ENCODE results near the gene GNG5. TPM values are rescaled to one million over a fixed set of nuclear protein-coding genes. Genes with fewer than 3 reads are reported as not detected.

GNG5 gene
- total and polyA plus RNA-seq, 7 donors: 38.4 to 221 (median 106) TPM

- Histone ChIP-seq H3K9me3 (no peaks in the 10 kb centered on the region), H3K4me3 (peak overlapping the region in 1 of 4 donors; percentile 70), H3K36me3 (peaks cover 0 to 29% (median 8%) of the 10 kb centered on the region in 4 donors), H3K4me1 (peaks cover 0 to 31% (median 20%) of the 10 kb centered on the region in 4 donors), H3K27ac (no peak overlapping the region), H3K27me3 (peaks cover 0 to 18% (median 7%) of the 10 kb centered on the region in 3 donors)
- DNase-seq: no peak
- WGBS, 2 donors: 76 to 81% methylated on average over 4 of the region's 4 CpGs
- intact Hi-C loops (cut with DNase I): no loop called here
- TF ChIP-seq POLR2AphosphoS5 (IDR thresholded peaks at IDR 0.05) (no peak), CTCF (IDR thresholded peaks at IDR 0.05) (no peak), POLR2A (IDR thresholded peaks at IDR 0.05) (no peak), EP300 (IDR thresholded peaks at IDR 0.05) (no peak)
These were observed 25.7 kb downstream of the GNG5 start for GRCh38 chr1:84480650-84481049.

DNA sequence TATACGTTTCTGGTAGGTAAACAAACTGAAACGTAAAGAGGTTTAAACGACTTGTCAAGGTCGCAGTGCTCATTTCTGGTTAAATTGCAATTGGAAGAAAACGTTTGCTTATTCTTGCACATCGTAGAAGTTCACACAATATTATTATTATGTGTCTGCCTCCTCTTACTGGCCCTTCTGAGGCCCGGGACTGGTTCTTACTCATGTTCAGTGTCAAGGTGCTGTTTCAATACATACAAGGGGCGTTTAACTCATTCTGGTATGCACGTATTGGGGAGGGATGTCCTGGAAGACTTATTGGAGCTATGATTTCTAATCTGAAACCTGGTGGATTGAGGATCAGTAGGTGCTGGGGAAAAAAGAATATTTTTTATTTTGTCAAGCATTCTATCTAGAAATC is 26.4 kb downstream of the GNG5 start:
- WGBS, 2 donors: 1 to 9% methylated on average over 9 of the region's 9 CpGs
- peak overlapping the region; percentile 84 to 92 (median 88) for H3K27ac ChIP-seq
- H3K4me1 ChIP-seq: peaks cover 0 to 31% (median 20%) of the 10 kb centered on the region in 4 donors
- H3K27me3 ChIP-seq: peaks cover 0 to 18% (median 7%) of the 10 kb centered on the region in 3 donors
- peaks cover 0 to 25% (median 6%) of the 10 kb centered on the region in 4 donors for H3K36me3 ChIP-seq
- H3K4me3 ChIP-seq: peak overlapping the region; percentile 68 to 81 (median 74)
- H3K9me3 ChIP-seq: no peaks in the 10 kb centered on the region
- TF ChIP-seq POLR2AphosphoS5 (IDR thresholded peaks at IDR 0.05) (no peak), POLR2A (IDR thresholded peaks at IDR 0.05) (no peak), EP300 (IDR thresholded peaks at IDR 0.05) (no peak), CTCF (IDR thresholded peaks at IDR 0.05) (no peak)
- intact Hi-C loops (cut with DNase I): loop anchor here (1.0 to 10.0 kb wide), 5 partner anchors 25 to 275 kb away; partner anchors contain the start of gene CTBS
- DNase-seq: no peak

DNA sequence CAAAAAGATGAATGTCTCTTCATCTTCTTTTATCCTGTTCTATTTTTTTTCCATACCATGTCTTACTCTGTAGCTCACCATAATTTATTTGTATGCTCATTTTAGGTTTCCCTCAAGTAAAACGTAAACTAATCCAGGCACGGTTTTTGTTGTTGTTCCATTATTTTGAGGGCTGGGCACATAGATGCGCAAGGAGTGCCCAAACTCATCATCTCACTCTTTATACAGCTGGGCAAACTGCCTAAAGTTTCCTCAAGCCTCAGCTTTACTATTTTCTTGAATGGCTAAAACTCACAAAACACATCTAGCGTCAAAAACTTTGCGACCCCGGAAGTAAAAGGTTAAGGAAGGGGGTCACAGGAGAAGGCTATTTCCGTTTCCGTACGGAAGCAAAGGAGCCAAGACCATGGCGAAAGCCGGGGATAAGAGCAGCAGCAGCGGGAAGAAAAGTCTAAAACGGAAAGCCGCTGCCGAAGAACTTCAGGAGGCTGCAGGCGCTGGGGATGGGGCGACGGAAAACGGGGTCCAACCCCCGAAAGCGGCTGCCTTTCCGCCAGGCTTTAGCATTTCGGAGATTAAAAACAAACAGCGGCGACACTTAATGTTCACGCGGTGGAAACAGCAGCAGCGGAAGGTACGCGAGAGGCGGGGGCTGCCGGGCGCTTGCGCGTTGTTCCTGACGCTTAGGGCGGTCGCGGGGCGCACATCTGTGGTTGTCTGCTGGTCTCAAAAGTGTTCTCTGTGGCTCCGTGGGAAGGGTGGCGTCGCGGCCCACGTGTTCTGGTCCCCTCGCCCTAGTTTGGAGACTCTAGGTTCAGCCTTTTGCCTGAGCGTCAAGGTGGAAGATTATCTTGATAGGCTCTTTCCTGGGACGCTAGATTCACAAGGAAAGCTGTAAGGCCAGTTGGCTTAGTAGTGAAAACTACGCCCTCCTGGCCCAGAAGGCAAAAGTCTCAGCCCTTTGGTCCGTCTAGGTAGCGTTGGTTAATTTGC is 27.2 kb downstream of the GNG5 start, which contains the start of gene RPF1:
RPF1 (plus strand) TSS at position 391 of the 993 bp plus-strand sequence; CDS start at position 407, 16 bp downstream.
- peaks cover 0 to 17% (median 6%) of the 10 kb centered on the region in 4 donors for H3K36me3 ChIP-seq
- intact Hi-C loops (cut with DNase I): loop anchor here (1.0 to 10.0 kb wide), 5 partner anchors 26 to 276 kb away; partner anchors contain the start of gene CTBS
- WGBS, 2 donors: 2 to 5% methylated on average over 51 of the region's 51 CpGs
- H3K27me3 ChIP-seq: peaks cover 0 to 22% (median 7%) of the 10 kb centered on the region in 3 donors
- peak within 1 kb of the TSS; percentile 84 to 92 (median 88) for H3K27ac ChIP-seq
- peak; percentile 61 to 63 for TF ChIP-seq POLR2A (IDR thresholded peaks at IDR 0.05)
- TF ChIP-seq POLR2AphosphoS5 (IDR thresholded peaks at IDR 0.05): peak; percentile 78 to 94 (median 88)
- no peak for TF ChIP-seq CTCF (IDR thresholded peaks at IDR 0.05)
- no peak for TF ChIP-seq EP300 (IDR thresholded peaks at IDR 0.05)
- peaks cover 0 to 31% (median 20%) of the 10 kb centered on the region in 4 donors for H3K4me1 ChIP-seq
- DNase-seq: peak; percentile 79
- peak within 1 kb of the TSS; percentile 68 to 81 (median 74) for H3K4me3 ChIP-seq
- no peaks in the 10 kb centered on the region for H3K9me3 ChIP-seq

DNA sequence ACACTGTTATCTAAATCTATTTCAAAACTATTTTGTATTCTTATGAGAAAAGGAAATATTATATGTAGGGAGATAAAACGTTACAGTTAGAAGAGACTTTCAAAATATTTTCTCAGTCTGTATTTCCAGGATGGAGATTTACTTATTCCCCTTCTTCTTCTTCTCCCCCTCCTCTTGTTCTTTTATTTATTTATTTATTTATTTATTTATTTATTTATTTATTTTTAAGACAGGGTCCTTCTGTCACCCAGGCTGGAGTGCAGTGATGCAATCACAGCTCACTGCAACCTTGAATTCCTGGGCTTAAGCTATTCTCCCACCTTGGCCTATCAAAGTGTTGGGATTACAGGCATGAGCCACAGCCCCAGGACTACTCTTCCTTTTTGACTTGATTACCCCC is 30.2 kb downstream of the GNG5 start:
- no peak overlapping the region for H3K27ac ChIP-seq
- DNase-seq: no peak
- H3K27me3 ChIP-seq: peaks cover 0 to 43% (median 7%) of the 10 kb centered on the region in 3 donors
- no peak overlapping the region for H3K4me3 ChIP-seq
- H3K36me3 ChIP-seq: no peaks in the 10 kb centered on the region
- 75 to 86% methylated on average over 1 of the region's 1 CpG for WGBS, 2 donors
- TF ChIP-seq POLR2AphosphoS5 (IDR thresholded peaks at IDR 0.05) (no peak), POLR2A (IDR thresholded peaks at IDR 0.05) (no peak)
- intact Hi-C loops (cut with DNase I): loop anchor here (10.0 kb wide), 1 partner anchor 279 kb away; no protein-coding TSS in a partner anchor
- no peaks in the 10 kb centered on the region for H3K9me3 ChIP-seq
- H3K4me1 ChIP-seq: peaks cover 0 to 21% (median 15%) of the 10 kb centered on the region in 4 donors

DNA sequence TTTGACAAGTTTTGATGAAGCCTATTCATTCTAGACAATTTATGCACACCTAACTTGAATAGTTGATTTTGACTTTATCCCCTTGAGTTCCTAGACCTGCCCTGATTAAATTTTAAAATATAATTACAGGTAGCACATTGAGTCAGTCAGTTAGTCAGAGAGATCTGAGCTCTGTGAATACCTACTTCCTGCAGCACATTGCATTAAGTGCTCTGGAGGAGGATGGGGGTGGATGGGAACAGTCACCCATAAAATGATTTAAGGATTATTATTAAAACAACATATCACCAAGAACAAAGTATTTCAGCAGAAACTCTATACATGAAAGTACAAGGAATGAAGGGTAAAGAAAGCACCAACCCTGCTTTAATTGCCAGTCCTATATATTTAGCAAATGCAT is 39.1 kb downstream of the GNG5 start:
- TF ChIP-seq POLR2A (IDR thresholded peaks at IDR 0.05): no peak
- TF ChIP-seq EP300 (IDR thresholded peaks at IDR 0.05): no peak
- TF ChIP-seq CTCF (IDR thresholded peaks at IDR 0.05): no peak
- TF ChIP-seq POLR2AphosphoS5 (IDR thresholded peaks at IDR 0.05): no peak
- no peaks in the 10 kb centered on the region for H3K9me3 ChIP-seq
- intact Hi-C loops (cut with DNase I): no loop called here
- no peaks in the 10 kb centered on the region for H3K36me3 ChIP-seq
- no peaks in the 10 kb centered on the region for H3K4me1 ChIP-seq
- no peak overlapping the region for H3K27ac ChIP-seq
- no peak for DNase-seq
- H3K27me3 ChIP-seq: peaks cover 0 to 11% (median 0%) of the 10 kb centered on the region in 3 donors
- H3K4me3 ChIP-seq: no peak overlapping the region
